ENCODE measurements around the gene WDR5B. TPM values are rescaled to one million over a fixed set of nuclear protein-coding genes. Genes with fewer than 3 reads are reported as not detected.

WDR5B gene
- total RNA-seq (2021; fragmentation: NEBNext Ultra II Directional; extraction: Animal tissue kit (Norgen Biotek cat#: 25700)) (2.7 and 3.5 TPM in 2 replicates), polyA plus RNA-seq (2011; rRNA removed) (1.4 and 1.9 TPM in 2 replicates), polyA minus RNA-seq (2011; rRNA and poly(A)+ RNA removed) (2.2 and 3.0 TPM in 2 replicates)
- polyA plus RNA-seq (2011; cell fraction: cytosol; rRNA removed): 2.6 TPM
- 1.4 TPM for polyA plus RNA-seq (2011; cell fraction: nucleus; rRNA removed)
- 2.0 to 2.7 TPM (median 2.3 TPM) in 4 replicates for polyA plus RNA-seq (2012, experiment 1 of 2)
- 0.21 TPM for polyA plus RNA-seq (2012, experiment 2 of 2)
- polyA plus RNA-seq (2013, experiment 1 of 2): 2.7 TPM
- 2.3 TPM for polyA plus RNA-seq (2013, experiment 2 of 2)
- polyA minus RNA-seq (2011; cell fraction: cytosol; rRNA and poly(A)+ RNA removed): 1.2 TPM
- polyA minus RNA-seq (2011; cell fraction: nucleus; rRNA and poly(A)+ RNA removed): 3.8 TPM
- long read RNA-seq, experiment 1, transcript WDR5B-201 (1 exons, 3,720 nt): major isoform, 5 of 5 reads
- long read RNA-seq, experiment 1, partial matches to known transcripts: 0 of 5 reads
- long read RNA-seq, experiment 1, other reads (novel, unspliced or antisense): 0 of 5 reads
- long read RNA-seq, experiment 2, partial matches to known transcripts: 0 of 3 reads
- long read RNA-seq, experiment 2, other reads (novel, unspliced or antisense): 0 of 3 reads

DNA sequence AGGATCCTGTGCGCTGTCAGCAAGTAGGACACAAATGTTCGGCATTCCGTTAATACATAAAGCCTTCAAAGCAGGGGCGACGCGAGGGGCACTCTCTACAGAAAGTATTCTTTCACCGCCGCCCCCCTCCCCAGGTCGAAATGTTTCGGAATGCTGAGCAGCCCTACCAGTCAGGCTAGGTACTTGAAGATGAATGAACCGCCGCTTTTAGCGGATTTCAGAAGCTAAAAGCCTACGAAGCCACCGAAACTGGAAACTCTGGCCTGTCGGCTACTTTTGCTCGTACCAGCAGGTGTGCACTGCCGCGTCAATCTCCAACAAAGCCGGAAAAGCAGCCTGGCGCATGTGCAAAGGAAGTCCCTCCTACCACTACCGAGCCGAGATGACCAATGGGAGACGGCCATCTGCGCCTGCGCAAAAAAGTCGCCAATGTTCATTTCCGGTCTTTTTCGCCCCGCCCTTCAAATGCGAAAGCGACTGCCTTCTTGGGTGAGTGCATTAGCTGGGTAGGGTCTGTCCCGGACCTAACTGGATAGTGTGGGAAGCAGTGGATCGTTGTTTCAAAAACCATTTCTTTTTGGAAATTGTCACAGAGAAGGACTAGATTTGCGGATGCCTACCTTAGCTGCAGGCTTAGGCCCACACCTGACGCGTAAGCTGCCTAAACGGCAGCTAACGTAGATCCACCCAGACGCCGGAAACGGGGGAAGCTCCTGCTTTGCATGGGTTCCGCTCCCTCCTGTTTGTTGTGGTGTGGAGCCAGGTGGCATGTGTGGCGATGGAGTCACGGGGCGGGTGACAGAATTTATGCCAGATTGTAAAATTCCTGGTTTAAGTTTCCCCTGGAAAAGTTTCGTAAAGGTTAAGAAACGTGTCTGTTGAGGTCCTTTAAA is at the start of gene WDR5B:
Gene WDR5B, minus strand, starts transcription at position 301 of the 893 bp plus-strand sequence. CDS start 534 bp downstream, outside the sequence.
- H4K5ac ChIP-seq (ENCODE audit: insufficient read length, low read depth, low read length): peak within 1 kb of the TSS; percentile 93
- H3K36me3 ChIP-seq (ENCODE audit: control insufficient read depth in 2 of 4, insufficient read depth in 4 of 4, low read length in 3 of 4): peaks cover 0 to 7% (median 0%) of the 10 kb centered on the region in 4 experiments; a peak in 3 of 8 replicates
- H4K8ac ChIP-seq (ENCODE audit: extremely low read depth, insufficient read depth, low read length): peak within 1 kb of the TSS; percentile 86
- H3K4ac ChIP-seq (replicated peaks; ENCODE audit: insufficient read length, low read depth, low read length): peak within 1 kb of the TSS; percentile 19
- H3K14ac ChIP-seq (ENCODE audit: insufficient read length): no peak within 1 kb of the TSS
- FAIRE-seq: peak; percentile 97
- peaks cover 0 to 7% (median 3%) of the 10 kb centered on the region in 4 experiments; a peak in 1 of 7 replicates for H3K4me1 ChIP-seq (replicated peaks in 1 of 4; ENCODE audit: control insufficient read depth in 3 of 4, insufficient read depth in 4 of 4, low read length in 3 of 4)
- POLR2A ChIA-PET (ENCODE audit: partially characterized antibody): interaction anchor here (0.7 to 4.0 kb wide), 13 partner anchors 9 to 729 kb away, joined by 3 to 29 read pairs (median 6); partner anchors contain the start of genes FAM162A, KPNA1 and MIX23
- H2BK5ac ChIP-seq (ENCODE audit: low read depth, low read length): peak within 1 kb of the TSS; percentile 97
- no peak within 1 kb of the TSS for H2BK15ac ChIP-seq (ENCODE audit: low read length)
- H2BK20ac ChIP-seq (ENCODE audit: low read length): no peak within 1 kb of the TSS
- H3K4me3 ChIP-seq (ENCODE audit: extremely low read depth in 1 of 4, insufficient read depth in 2 of 4, low read depth in 3 of 4, low read length in 4 of 4): peak within 1 kb of the TSS; percentile 83 to 100 (median 88)
- no peak within 1 kb of the TSS for H2BK120ac ChIP-seq (replicated peaks; ENCODE audit: low read depth, low read length)
- peak within 1 kb of the TSS; percentile 72 to 77 for H3K4me2 ChIP-seq (ENCODE audit: insufficient read depth in 1 of 2, low read depth in 2 of 2, low read length in 2 of 2)
- WGBS, 2 experiments (ENCODE audit: extremely low coverage in 1 of 2, insufficient coverage in 1 of 2, insufficient read length in 1 of 2, insufficient replicate concordance in 2 of 2, low coverage in 1 of 2, low lambda C conversion rate in 2 of 2, missing lambda C conversion rate in 1 of 2): 1% methylated on average over 48 of the region's 48 CpGs; no CpG with 5 or more reads in 1 of the 2 experiments
- H3K9ac ChIP-seq (replicated peaks in 1 of 4; ENCODE audit: extremely low read depth in 1 of 4, low read depth in 3 of 4, low read length in 3 of 4): peak within 1 kb of the TSS; percentile 82 to 100 (median 88)
- no peaks in the 10 kb centered on the region for H3K79me1 ChIP-seq (ENCODE audit: low read depth, low read length)
- no peak within 1 kb of the TSS for H2AK5ac ChIP-seq (ENCODE audit: low read depth, low read length)
- peak within 1 kb of the TSS; percentile 22 for H4K91ac ChIP-seq (replicated peaks; ENCODE audit: insufficient read length, low read length)
- H3K27me3 ChIP-seq (replicated peaks in 1 of 4; ENCODE audit: control insufficient read depth in 3 of 4, extremely low read depth in 1 of 4, insufficient read depth in 3 of 4, low read length in 3 of 4): no peaks in the 10 kb centered on the region
- peak within 1 kb of the TSS; percentile 97 for H3K18ac ChIP-seq (ENCODE audit: extremely low read depth, low read length)
- H3K23ac ChIP-seq (ENCODE audit: insufficient read length): no peak within 1 kb of the TSS
- CTCF ChIA-PET (ENCODE audit: partially characterized antibody): interaction anchor here (2.2 to 3.9 kb wide), 3 partner anchors 11 to 31 kb away, joined by 9 to 17 read pairs (median 16); partner anchors contain the start of gene FAM162A
- peaks cover 0 to 23% of the 10 kb centered on the region in 2 experiments; a peak in 2 of 4 replicates for H3K79me2 ChIP-seq (ENCODE audit: control insufficient read depth in 1 of 2, insufficient read depth in 2 of 2, low read length in 2 of 2)
- H2AFZ ChIP-seq (ENCODE audit: low read length): peak within 1 kb of the TSS; percentile 53; the same call in 1 of the 2 replicates
- peaks cover 3% of the 10 kb centered on the region for H3K23me2 ChIP-seq (ENCODE audit: low read depth, low read length)
- H3K9me3 ChIP-seq (ENCODE audit: insufficient read depth in 2 of 2, low read depth in 1 of 2, low read length in 1 of 2): no peaks in the 10 kb centered on the region
- H3K27ac ChIP-seq (ENCODE audit: low read depth, low read length): peak within 1 kb of the TSS; percentile 92
- peak; percentile 97 to 99 for DNase-seq (ENCODE audit: low read depth in 1 of 2, low spot score in 2 of 2)
- no peaks in the 10 kb centered on the region for H4K20me1 ChIP-seq (replicated peaks in 1 of 2; ENCODE audit: control insufficient read depth in 1 of 2, insufficient read depth in 2 of 2, low read length in 2 of 2)
- H2BK12ac ChIP-seq (ENCODE audit: low read depth, low read length): peak within 1 kb of the TSS; percentile 91; the same call in 1 of the 2 replicates
- H3K56ac ChIP-seq (replicated peaks; ENCODE audit: insufficient read length, low read depth, low read length): no peak within 1 kb of the TSS
- TF ChIP-seq GABPA (IDR thresholded peaks at IDR 0.05; ENCODE audit: borderline replicate concordance, insufficient read depth, low read length): peak; percentile 47; the same call in 1 of the 2 replicates
- peak; percentile 86 to 97 for TF ChIP-seq POLR2A (IDR thresholded peaks at IDR 0.05; ENCODE audit: control extremely low read depth in 1 of 2, low read depth in 2 of 2, low read length in 2 of 2)
- peak; percentile 95 for TF ChIP-seq ASH2L (IDR thresholded peaks at IDR 0.05; ENCODE audit: low read length)
- TF ChIP-seq RBBP5 (IDR thresholded peaks at IDR 0.05; ENCODE audit: borderline replicate concordance, low read depth, low read length): no peak; the same call in 1 of the 2 replicates
- TF ChIP-seq PHF8 (conservative IDR thresholded peaks at IDR 0.05; ENCODE audit: low read depth, low read length): peak; percentile 92
- peak; percentile 37; the same call in 1 of the 2 replicates for TF ChIP-seq CHD2 (IDR thresholded peaks at IDR 0.05; ENCODE audit: low read length)
- TF ChIP-seq YY1 (IDR thresholded peaks at IDR 0.05; ENCODE audit: low read depth, low read length): peak; percentile 61
- TF ChIP-seq EGR1 (IDR thresholded peaks at IDR 0.05; ENCODE audit: borderline replicate concordance, low read depth, low read length): no peak
